GM18507 (cell line): ENCODE data around the gene KRTAP5-5.
"Not testable (repeated sequence)": the region's sequence is repeated elsewhere in the genome, so short reads cannot be mapped to it uniquely, and the experiment has no call there.

Experiments used
- DNase-seq: peaks from one replicate; pipeline ENCODE4 v3.0.0; 2011; ENCODE audit warnings: low read depth; ENCODE audit not compliant: insufficient read length; ENCODE audit errors: extremely low spot score
- FAIRE-seq: peaks from 2 replicates; lab custom pipeline; 2011; peaks lifted over from hg19 to GRCh38; lab: Jason Lieb, UNC

Gene KRTAP5-5

GRCh38 chr11:1604711-1605110 lies 24.9 kb upstream of the KRTAP5-5 start:
- FAIRE-seq (no peak), DNase-seq (no peak)

GRCh38 chr11:1605923-1606322 lies 23.7 kb upstream of the KRTAP5-5 start:
- FAIRE-seq (peak; percentile 91), DNase-seq (peak; percentile 72)

- not testable (repeated sequence) for FAIRE-seq, DNase-seq
Observed at GRCh38 chr11:1607156-1607845, 22.3 kb upstream of the KRTAP5-5 start.

GRCh38 chr11:1607901-1608300 lies 21.7 kb upstream of the KRTAP5-5 start:
- DNase-seq, FAIRE-seq: not testable (repeated sequence)

GRCh38 chr11:1608363-1608762 lies 21.2 kb upstream of the KRTAP5-5 start, which contains the start of gene KRTAP5-3:
Gene KRTAP5-3, minus strand, starts transcription at chr11:1608463. Its CDS starts 78 bp downstream, at chr11:1608385.
- FAIRE-seq (no peak), DNase-seq (no peak)

GRCh38 chr11:1618231-1618630 lies 11.3 kb upstream of the KRTAP5-5 start:
- DNase-seq: no peak
- no peak for FAIRE-seq

- FAIRE-seq (no peak), DNase-seq (no peak)
Observed at GRCh38 chr11:1619449-1619848, 10.1 kb upstream of the KRTAP5-5 start.

GRCh38 chr11:1622086-1622485 lies 7.5 kb upstream of the KRTAP5-5 start, which contains the start of gene KRTAP5-4:
Gene KRTAP5-4, minus strand, starts transcription at chr11:1622138. Its CDS starts 45 bp downstream, at chr11:1622093.
- no peak for DNase-seq
- FAIRE-seq: no peak

GRCh38 chr11:1623716-1624115 lies 5.9 kb upstream of the KRTAP5-5 start:
- FAIRE-seq: no peak

GRCh38 chr11:1624621-1625020 lies 5.0 kb upstream of the KRTAP5-5 start:
- no peak for FAIRE-seq

More at GRCh38 chr11:1623716-1624115, 5.9 kb upstream of the KRTAP5-5 start:
- no peak for DNase-seq

GRCh38 chr11:1625541-1625940 lies 4.0 kb upstream of the KRTAP5-5 start:
- DNase-seq: no peak
- no peak for FAIRE-seq

More at GRCh38 chr11:1624621-1625020, 5.0 kb upstream of the KRTAP5-5 start:
- no peak for DNase-seq

GRCh38 chr11:1628506-1629325 lies 859 bp upstream of the KRTAP5-5 start:
- peak; percentile 53 for DNase-seq

GRCh38 chr11:1630271-1630670 lies 696 bp downstream of the KRTAP5-5 start:
- FAIRE-seq (no peak), DNase-seq (no peak)

More at GRCh38 chr11:1628506-1629325, 859 bp upstream of the KRTAP5-5 start:
- FAIRE-seq: peak; percentile 78

- DNase-seq (no peak), FAIRE-seq (no peak)
Observed at GRCh38 chr11:1631066-1631568, 1.5 kb downstream of the KRTAP5-5 start.

- FAIRE-seq: no peak
- DNase-seq: no peak
Observed at GRCh38 chr11:1632053-1632714, 2.6 kb downstream of the KRTAP5-5 start.

GRCh38 chr11:1633864-1634263 lies 4.3 kb downstream of the KRTAP5-5 start:
- no peak for DNase-seq
- FAIRE-seq: no peak

GRCh38 chr11:1636291-1636950 lies 6.8 kb downstream of the KRTAP5-5 start:
- DNase-seq: no peak
- FAIRE-seq: no peak

GRCh38 chr11:1637628-1638027 lies 8.1 kb downstream of the KRTAP5-5 start:
- FAIRE-seq (no peak), DNase-seq (no peak)

- no peak for DNase-seq
- no peak for FAIRE-seq
Observed at GRCh38 chr11:1638344-1638743, 8.8 kb downstream of the KRTAP5-5 start.
